ENCODE results near the gene RWDD4.
A peak's percentile ranks its signal among the peaks of the same experiment; 100 is the strongest.

The RWDD4 gene

GRCh38 chr4:183659029-183659871 is at the start of gene RWDD4, which contains the start of gene TRAPPC11:
TSS of gene RWDD4 (minus strand) at chr4:183659185. CDS start at chr4:183658952, 233 bp downstream.
TSS of gene TRAPPC11 (plus strand) at chr4:183659293. CDS start at chr4:183663868, 4,575 bp downstream.
- peak; percentile 93 to 97 for DNase-seq (ENCODE audit: low read depth in 1 of 2, low spot score in 1 of 2)
- in situ Hi-C loops (cut with HindIII; ENCODE audit: low pct_unique_long_range_greater_than_20kb, low sequenced_read_pairs): no loop called here
- no peak for TF ChIP-seq JUND (IDR thresholded peaks at IDR 0.05; ENCODE audit: low read depth)

GRCh38 chr4:183702492-183702891 is 43.5 kb upstream of the RWDD4 start:
- in situ Hi-C loops (cut with HindIII; ENCODE audit: low pct_unique_long_range_greater_than_20kb, low sequenced_read_pairs): no loop called here
- DNase-seq (ENCODE audit: low read depth in 1 of 2, low spot score in 1 of 2): no peak
- no peak for TF ChIP-seq JUND (IDR thresholded peaks at IDR 0.05; ENCODE audit: low read depth)

- DNase-seq (ENCODE audit: low read depth in 1 of 2, low spot score in 1 of 2): peak; percentile 19 to 73
- no peak for TF ChIP-seq JUND (IDR thresholded peaks at IDR 0.05; ENCODE audit: low read depth)
- in situ Hi-C loops (cut with HindIII; ENCODE audit: low pct_unique_long_range_greater_than_20kb, low sequenced_read_pairs): no loop called here
Observed at GRCh38 chr4:183700407-183700806, 41.4 kb upstream of the RWDD4 start.

DNA sequence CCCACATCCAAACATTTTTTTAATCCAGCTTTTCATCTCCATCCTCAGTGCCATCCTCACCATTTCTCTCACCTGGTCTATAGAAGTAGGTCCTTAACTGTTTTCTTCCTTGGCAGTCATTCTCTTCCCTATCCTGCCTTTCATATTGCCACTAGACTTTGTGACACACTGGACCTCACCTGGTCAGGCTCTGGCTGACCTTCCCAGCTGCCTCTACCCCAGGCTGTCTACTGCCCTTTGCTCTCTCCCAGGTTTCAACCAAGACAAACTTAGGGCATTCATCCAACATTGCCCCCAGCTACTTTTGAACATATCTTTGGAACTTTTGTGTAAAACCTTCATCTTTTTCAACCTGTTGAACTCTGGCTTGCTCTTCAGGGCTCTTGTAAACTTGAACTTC is 39.9 kb upstream of the RWDD4 start:
- no peak for DNase-seq (ENCODE audit: low read depth in 1 of 2, low spot score in 1 of 2)
- no peak for TF ChIP-seq JUND (IDR thresholded peaks at IDR 0.05; ENCODE audit: low read depth)
- in situ Hi-C loops (cut with HindIII; ENCODE audit: low pct_unique_long_range_greater_than_20kb, low sequenced_read_pairs): no loop called here

GRCh38 chr4:183691897-183692296 is 32.9 kb upstream of the RWDD4 start:
- no peak for TF ChIP-seq JUND (IDR thresholded peaks at IDR 0.05; ENCODE audit: low read depth)
- DNase-seq (ENCODE audit: low read depth in 1 of 2, low spot score in 1 of 2): no peak
- in situ Hi-C loops (cut with HindIII; ENCODE audit: low pct_unique_long_range_greater_than_20kb, low sequenced_read_pairs): no loop called here

DNA sequence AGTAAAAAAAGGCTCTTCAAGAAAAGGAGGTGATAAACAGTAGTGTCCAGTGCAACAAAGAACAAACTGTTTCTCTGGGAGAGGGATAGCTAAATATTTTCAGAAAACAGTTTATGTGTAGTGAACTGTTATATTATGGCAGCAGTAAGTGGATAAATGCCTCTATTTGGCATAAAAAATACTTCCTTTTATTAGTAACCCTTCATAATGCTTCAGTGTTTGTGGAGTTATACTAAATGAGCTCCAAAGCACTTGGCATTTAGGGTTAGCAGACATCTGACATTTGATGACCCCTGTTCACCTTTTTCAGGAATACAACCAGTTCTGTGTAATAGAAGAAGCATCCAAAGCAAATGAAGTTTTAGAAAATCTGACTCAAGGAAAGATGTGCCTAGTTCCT is 32.0 kb upstream of the RWDD4 start:
- no peak for TF ChIP-seq JUND (IDR thresholded peaks at IDR 0.05; ENCODE audit: low read depth)
- in situ Hi-C loops (cut with HindIII; ENCODE audit: low pct_unique_long_range_greater_than_20kb, low sequenced_read_pairs): no loop called here
- no peak for DNase-seq (ENCODE audit: low read depth in 1 of 2, low spot score in 1 of 2)

GRCh38 chr4:183688216-183688615 is 29.2 kb upstream of the RWDD4 start:
- TF ChIP-seq JUND (IDR thresholded peaks at IDR 0.05; ENCODE audit: low read depth): no peak
- no peak for DNase-seq (ENCODE audit: low read depth in 1 of 2, low spot score in 1 of 2)
- in situ Hi-C loops (cut with HindIII; ENCODE audit: low pct_unique_long_range_greater_than_20kb, low sequenced_read_pairs): no loop called here

GRCh38 chr4:183686461-183686860 is 27.5 kb upstream of the RWDD4 start:
- in situ Hi-C loops (cut with HindIII; ENCODE audit: low pct_unique_long_range_greater_than_20kb, low sequenced_read_pairs): no loop called here
- no peak for DNase-seq (ENCODE audit: low read depth in 1 of 2, low spot score in 1 of 2)
- no peak for TF ChIP-seq JUND (IDR thresholded peaks at IDR 0.05; ENCODE audit: low read depth)

DNA sequence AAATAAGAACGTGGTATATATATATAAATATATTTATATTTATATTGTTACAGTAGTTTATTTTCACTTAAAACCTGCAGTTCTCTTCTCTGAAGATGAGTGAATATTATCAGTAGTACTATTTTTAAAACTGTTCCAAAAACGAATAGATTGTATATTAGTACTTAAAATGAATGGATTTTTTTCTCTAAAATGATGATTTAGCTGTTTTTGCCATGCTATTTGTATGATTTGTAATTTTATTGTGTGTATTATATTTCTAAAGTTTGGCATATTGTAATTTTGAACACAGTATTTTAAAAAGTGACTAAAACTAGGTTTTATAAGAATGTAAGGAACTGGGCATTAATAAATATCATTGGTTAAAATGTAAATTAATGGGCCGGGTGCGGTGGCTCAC is 22.1 kb upstream of the RWDD4 start:
- in situ Hi-C loops (cut with HindIII; ENCODE audit: low pct_unique_long_range_greater_than_20kb, low sequenced_read_pairs): no loop called here
- DNase-seq (ENCODE audit: low read depth in 1 of 2, low spot score in 1 of 2): no peak
- TF ChIP-seq JUND (IDR thresholded peaks at IDR 0.05; ENCODE audit: low read depth): no peak

- in situ Hi-C loops (cut with HindIII; ENCODE audit: low pct_unique_long_range_greater_than_20kb, low sequenced_read_pairs): no loop called here
- TF ChIP-seq JUND (IDR thresholded peaks at IDR 0.05; ENCODE audit: low read depth): no peak
- DNase-seq (ENCODE audit: low read depth in 1 of 2, low spot score in 1 of 2): no peak
Observed at GRCh38 chr4:183675625-183676024, 16.6 kb upstream of the RWDD4 start.

DNA sequence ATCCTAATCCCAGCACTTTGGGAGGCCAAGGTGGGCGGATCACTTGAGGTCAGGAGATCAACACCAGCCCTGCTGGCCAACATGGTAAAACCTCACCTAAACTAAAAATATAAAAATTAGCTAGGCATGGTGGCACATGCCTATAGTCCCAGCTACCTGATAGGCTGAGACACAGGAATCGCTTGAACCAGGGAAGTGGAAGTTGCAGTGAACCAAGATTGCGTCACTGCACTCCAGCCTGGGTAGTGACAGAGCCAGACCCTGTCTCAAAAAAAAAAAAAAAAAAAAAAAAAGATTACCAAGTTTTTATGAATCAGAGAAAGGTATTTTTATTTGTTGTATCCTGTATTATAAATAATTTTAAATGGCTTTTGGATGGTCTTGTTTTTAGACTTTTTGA is 15.2 kb upstream of the RWDD4 start:
- no peak for TF ChIP-seq JUND (IDR thresholded peaks at IDR 0.05; ENCODE audit: low read depth)
- no peak for DNase-seq (ENCODE audit: low read depth in 1 of 2, low spot score in 1 of 2)
- in situ Hi-C loops (cut with HindIII; ENCODE audit: low pct_unique_long_range_greater_than_20kb, low sequenced_read_pairs): no loop called here

DNA sequence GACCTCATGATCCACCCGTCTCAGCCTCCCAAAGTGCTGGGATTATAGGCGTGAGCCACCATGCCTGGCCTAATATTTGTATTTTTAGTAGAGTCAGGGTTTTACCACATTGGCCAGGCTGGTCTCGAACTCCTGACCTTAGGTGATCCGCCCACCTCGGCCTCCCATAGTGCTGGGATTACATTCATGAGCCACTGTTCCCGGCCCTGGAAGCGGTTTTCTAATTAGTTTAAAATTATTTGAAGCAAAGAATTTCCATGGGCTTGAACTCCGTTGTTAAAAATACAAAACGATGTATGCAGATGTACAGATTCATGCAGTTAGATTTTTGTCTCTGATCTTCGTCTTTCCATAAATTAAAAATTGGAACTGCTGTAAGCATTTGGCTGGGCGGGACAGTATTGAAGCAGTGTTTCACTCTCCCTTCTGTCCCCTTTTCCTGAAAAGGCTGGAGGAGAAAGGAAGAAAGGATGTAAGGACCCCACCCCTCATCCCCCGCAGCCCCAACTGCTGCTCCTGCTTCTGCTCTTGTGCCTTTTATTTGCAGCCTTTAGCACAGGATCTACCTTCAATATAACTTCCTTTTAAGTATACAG is 12.1 kb upstream of the RWDD4 start:
- DNase-seq (ENCODE audit: low read depth in 1 of 2, low spot score in 1 of 2): no peak
- TF ChIP-seq JUND (IDR thresholded peaks at IDR 0.05; ENCODE audit: low read depth): no peak
- in situ Hi-C loops (cut with HindIII; ENCODE audit: low pct_unique_long_range_greater_than_20kb, low sequenced_read_pairs): no loop called here

DNA sequence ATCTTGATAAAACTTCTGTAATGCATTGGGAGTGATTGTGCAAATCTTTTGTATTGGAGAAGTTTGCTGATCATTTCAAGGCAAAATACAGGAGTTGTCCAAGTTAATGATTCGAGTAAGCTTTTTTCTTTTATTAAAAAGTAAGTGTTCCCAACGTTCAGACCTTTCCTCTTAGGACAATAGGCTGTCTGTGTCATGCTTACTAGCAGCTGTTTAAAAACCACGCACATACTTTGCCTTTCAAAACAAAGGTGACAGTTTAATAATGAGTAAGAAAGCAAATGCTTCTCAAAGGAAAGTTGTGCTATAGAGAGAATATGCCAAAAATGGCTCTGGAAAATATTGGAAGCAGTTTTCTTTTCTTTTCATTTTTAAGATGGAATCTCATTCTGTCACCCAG is 11.3 kb upstream of the RWDD4 start:
- in situ Hi-C loops (cut with HindIII; ENCODE audit: low pct_unique_long_range_greater_than_20kb, low sequenced_read_pairs): no loop called here
- DNase-seq (ENCODE audit: low read depth in 1 of 2, low spot score in 1 of 2): no peak
- no peak for TF ChIP-seq JUND (IDR thresholded peaks at IDR 0.05; ENCODE audit: low read depth)
